ENCODE measurements around the gene PPP2R5C.
A peak's percentile ranks its signal among the peaks of the same experiment; 100 is the strongest.

Gene PPP2R5C

GRCh38 chr14:101814934-101815333 lies 53.4 kb downstream of the PPP2R5C start:
- no peak for DNase-seq (ENCODE audit: low read depth in 3 of 3)

- DNase-seq (ENCODE audit: low read depth in 3 of 3) = no peak
Measured at GRCh38 chr14:101815994-101816393, 54.5 kb downstream of the PPP2R5C start.

- DNase-seq (ENCODE audit: low read depth in 3 of 3) = no peak
Measured at GRCh38 chr14:101817501-101818001, 56.0 kb downstream of the PPP2R5C start.

GRCh38 chr14:101819251-101819990 lies 57.9 kb downstream of the PPP2R5C start:
- peak in 2 of 3 donors; percentile 37 to 49 for DNase-seq (ENCODE audit: low read depth in 3 of 3)

GRCh38 chr14:101820283-101820798 lies 58.8 kb downstream of the PPP2R5C start:
- DNase-seq (ENCODE audit: low read depth in 3 of 3) = peak in 1 of 3 donors; percentile 32

- DNase-seq (ENCODE audit: low read depth in 3 of 3) = no peak
Measured at GRCh38 chr14:101821528-101821927, 60.0 kb downstream of the PPP2R5C start.

- DNase-seq (ENCODE audit: low read depth in 3 of 3) = no peak
Measured at GRCh38 chr14:101823066-101823465, 61.6 kb downstream of the PPP2R5C start.

- DNase-seq (ENCODE audit: low read depth in 3 of 3) = peak in 1 of 3 donors; percentile 73
Measured at GRCh38 chr14:101823511-101824120, 62.1 kb downstream of the PPP2R5C start.

GRCh38 chr14:101824339-101824727 lies 62.8 kb downstream of the PPP2R5C start:
- DNase-seq (ENCODE audit: low read depth in 3 of 3) = no peak

- no peak for DNase-seq (ENCODE audit: low read depth in 3 of 3)
Measured at GRCh38 chr14:101825797-101826196, 64.3 kb downstream of the PPP2R5C start.

- no peak for DNase-seq (ENCODE audit: low read depth in 3 of 3)
Measured at GRCh38 chr14:101826351-101826750, 64.8 kb downstream of the PPP2R5C start.

GRCh38 chr14:101827286-101827685 lies 65.8 kb downstream of the PPP2R5C start:
- DNase-seq (ENCODE audit: low read depth in 3 of 3) = no peak

- DNase-seq (ENCODE audit: low read depth in 3 of 3) = no peak
Measured at GRCh38 chr14:101828046-101828445, 66.5 kb downstream of the PPP2R5C start.

GRCh38 chr14:101830271-101830670 lies 68.8 kb downstream of the PPP2R5C start:
- DNase-seq (ENCODE audit: low read depth in 3 of 3) = no peak

GRCh38 chr14:101833045-101833444 lies 71.5 kb downstream of the PPP2R5C start:
- no peak for DNase-seq (ENCODE audit: low read depth in 3 of 3)

GRCh38 chr14:101834397-101834796 lies 72.9 kb downstream of the PPP2R5C start:
- no peak for DNase-seq (ENCODE audit: low read depth in 3 of 3)

- no peak for DNase-seq (ENCODE audit: low read depth in 3 of 3)
Measured at GRCh38 chr14:101834800-101835547, 73.5 kb downstream of the PPP2R5C start.

- DNase-seq (ENCODE audit: low read depth in 3 of 3) = no peak
Measured at GRCh38 chr14:101835566-101835965, 74.1 kb downstream of the PPP2R5C start.

- DNase-seq (ENCODE audit: low read depth in 3 of 3) = no peak
Measured at GRCh38 chr14:101836135-101836534, 74.6 kb downstream of the PPP2R5C start.

GRCh38 chr14:101838476-101838875 lies 77.0 kb downstream of the PPP2R5C start:
- DNase-seq (ENCODE audit: low read depth in 3 of 3) = no peak

- DNase-seq (ENCODE audit: low read depth in 3 of 3) = no peak
Measured at GRCh38 chr14:101839236-101839635, 77.7 kb downstream of the PPP2R5C start.

GRCh38 chr14:101839661-101840060 lies 78.2 kb downstream of the PPP2R5C start:
- DNase-seq (ENCODE audit: low read depth in 3 of 3) = no peak
